SK-N-SH treated with all-trans-retinoic acid at 6 μM for 48 hours (cell line): ENCODE data around the gene GFPT1.

Experiments used
- GLIS3 ChIP-seq: fragments of 250-450 bp; sonication (Bioruptor Pico); IDR thresholded peaks from 2 replicates; pipeline ENCODE4 v1.5.0; 2020; ENCODE audit warnings: mild to moderate bottlenecking, moderate library complexity
- PATZ1 ChIP-seq: fragments of 250-450 bp; sonication (Bioruptor Pico); IDR thresholded peaks from 2 replicates; pipeline ENCODE4 v1.8.0; 2020; ENCODE audit warnings: mild to moderate bottlenecking, moderate library complexity, borderline replicate concordance
- TOX ChIP-seq: fragments of 250-450 bp; sonication (Bioruptor Pico); IDR thresholded peaks from 2 replicates; pipeline ENCODE4 v1.8.0; 2021; ENCODE audit warnings: mild to moderate bottlenecking, moderate library complexity, borderline replicate concordance
- ZC3H10 ChIP-seq: fragments of 250-450 bp; sonication (Bioruptor Pico); IDR thresholded peaks from 2 replicates; pipeline ENCODE4 v1.5.1; 2021; ENCODE audit warnings: mild to moderate bottlenecking, moderate library complexity
- TF ChIP-seq, protein P1 (sequence below): fragments of 250-450 bp; sonication (Bioruptor Pico); IDR thresholded peaks from 2 replicates; pipeline ENCODE4 v1.5.1; 2020; ENCODE audit warnings: low read depth, mild to moderate bottlenecking, moderate library complexity

GRCh38 chr2:69278366-69278765, 108.7 kb downstream of the GFPT1 start:
- TF ChIP-seq, protein P1, sequence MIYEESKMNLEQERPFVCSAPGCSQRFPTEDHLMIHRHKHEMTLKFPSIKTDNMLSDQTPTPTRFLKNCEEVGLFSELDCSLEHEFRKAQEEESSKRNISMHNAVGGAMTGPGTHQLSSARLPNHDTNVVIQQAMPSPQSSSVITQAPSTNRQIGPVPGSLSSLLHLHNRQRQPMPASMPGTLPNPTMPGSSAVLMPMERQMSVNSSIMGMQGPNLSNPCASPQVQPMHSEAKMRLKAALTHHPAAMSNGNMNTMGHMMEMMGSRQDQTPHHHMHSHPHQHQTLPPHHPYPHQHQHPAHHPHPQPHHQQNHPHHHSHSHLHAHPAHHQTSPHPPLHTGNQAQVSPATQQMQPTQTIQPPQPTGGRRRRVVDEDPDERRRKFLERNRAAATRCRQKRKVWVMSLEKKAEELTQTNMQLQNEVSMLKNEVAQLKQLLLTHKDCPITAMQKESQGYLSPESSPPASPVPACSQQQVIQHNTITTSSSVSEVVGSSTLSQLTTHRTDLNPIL (CRISPR knock-in tag): no peak
- TF ChIP-seq TOX (CRISPR knock-in tag) (no peak), PATZ1 (no peak), ZC3H10 (CRISPR knock-in tag) (no peak), GLIS3 (CRISPR knock-in tag) (no peak)
